CD4-positive, alpha-beta T cell (primary cell): Measurements from ENCODE around the gene ST3GAL3. TPM values are rescaled to one million over a fixed set of nuclear protein-coding genes. Genes with fewer than 3 reads are reported as not detected.

Experiments used
- ATAC-seq: fragments of 200-7000 bp; cut with Tn5 transposase; one replicate; pipeline ENCODE4 v1.10.0; 2022; ENCODE audit warnings: mild to moderate bottlenecking; ENCODE audit not compliant: poor library complexity
- CTCF ChIA-PET: fragments of 350-600 bp; sonication (Branson Sonifier 250); formaldehyde crosslinking; loops from one replicate; lab custom pipeline; 2021; ENCODE audit warnings: antibody characterized with exemption, inconsistent platforms; lab: Charles Lee
- POLR2A ChIA-PET: fragments of 350-600 bp; sonication (Branson Sonifier 250); formaldehyde crosslinking; loops from one replicate; lab custom pipeline; 2021; ENCODE audit warnings: antibody characterized with exemption, inconsistent platforms; lab: Charles Lee
- DNase-seq, 14 experiments: peaks; one replicate each; pipeline ENCODE4 v3.0.0-alpha.2; 2013 to 2020; ENCODE audit warnings: mixed read lengths in 2 of 14
- H3K27ac ChIP-seq, 2 donors: one replicate each; pipeline versions ENCODE4 v1.5.1 to v1.7.0; 2013; ENCODE audit warnings: low read length in 2 of 2, low read depth in 1 of 2, mild to moderate bottlenecking in 1 of 2
- H3K27me3 ChIP-seq, 2 experiments: 1 replicate in 1 of 2; 2 replicates in 1 of 2; pipeline versions ENCODE4 v1.6.1 to v1.7.0; 2013; ENCODE audit warnings: low read length in 2 of 2, control low read depth in 1 of 2, mild to moderate bottlenecking in 1 of 2, moderate library complexity in 1 of 2; ENCODE audit not compliant: insufficient read depth in 2 of 2, control insufficient read depth in 1 of 2
- H3K36me3 ChIP-seq: one replicate; pipeline ENCODE4 v1.6.1; 2013; ENCODE audit warnings: low read length, control low read depth; ENCODE audit not compliant: insufficient read depth
- H3K4me1 ChIP-seq: one replicate; pipeline ENCODE4 v1.6.1; 2013; ENCODE audit warnings: low read length, control low read depth; ENCODE audit not compliant: insufficient read depth
- H3K4me3 ChIP-seq: one replicate; pipeline ENCODE4 v1.5.1; 2013; ENCODE audit warnings: mild to moderate bottlenecking, low read length, moderate library complexity
- H3K9me3 ChIP-seq, 2 experiments: 1 replicate in 1 of 2; 2 replicates in 1 of 2; pipeline versions ENCODE4 v1.6.1 to v1.7.0; 2013; ENCODE audit warnings: low read length in 2 of 2, mild to moderate bottlenecking in 2 of 2, control low read depth in 1 of 2, moderate library complexity in 1 of 2; ENCODE audit not compliant: control insufficient read depth in 1 of 2, insufficient read depth in 1 of 2
- H3K27ac Mint-ChIP-seq: one replicate; pipeline ENCODE4 v1.8.0; 2020; ENCODE audit warnings: mixed read lengths
- H3K27me3 Mint-ChIP-seq: one replicate; pipeline ENCODE4 v1.8.0; 2021; ENCODE audit warnings: mixed read lengths
- H3K36me3 Mint-ChIP-seq: one replicate; pipeline ENCODE4 v1.8.0; 2021; ENCODE audit warnings: low read depth, mixed read lengths
- H3K4me1 Mint-ChIP-seq: one replicate; pipeline ENCODE4 v1.8.0; 2021; ENCODE audit warnings: low read depth, mixed read lengths
- H3K4me3 Mint-ChIP-seq: one replicate; pipeline ENCODE4 v1.8.0; 2020; ENCODE audit warnings: mild to moderate bottlenecking, mixed read lengths
- H3K9me3 Mint-ChIP-seq: one replicate; pipeline ENCODE4 v1.8.0; 2020; ENCODE audit warnings: mixed read lengths
- intact Hi-C, 2 experiments: fragments of 100-400 bp; cut with DNase I in 1 of 2; cut with micrococcal nuclease in 1 of 2; formaldehyde crosslinking; loops; one replicate each; pipeline versions ENCODE4 v1.15.1 to v1.9.0; 2023 to 2025; cut with DNase I, micrococcal nuclease
- total RNA-seq, 174 experiments: library from RNA in 2 of 174; stranded (reverse) in 2 of 174; gene quantifications; one replicate each; pipeline ENCODE4 v1.2.3 and lab custom pipeline; 2021 to 2026
- TF ChIP-seq, protein P1 (sequence below): fragments of 200-600 bp; IDR thresholded peaks from one replicate; pipeline ENCODE4 v1.8.0; 2022; ENCODE audit warnings: antibody characterized with exemption, mild to moderate bottlenecking

Gene ST3GAL3
- total RNA-seq, 2 experiments from 2014 or later = 17.6 to 20.5 TPM

- CTCF ChIA-PET = no interaction called here
- Mint-ChIP-seq H3K27me3 (no peaks in the 10 kb centered on the region), H3K27ac (no peak overlapping the region), H3K9me3 (no peaks in the 10 kb centered on the region), H3K36me3 (peaks cover 29% of the 10 kb centered on the region), H3K4me3 (no peak overlapping the region), H3K4me1 (peaks cover 72% of the 10 kb centered on the region)
- Histone ChIP-seq H3K4me1 (peaks cover 26% of the 10 kb centered on the region), H3K36me3 (peaks cover 12% of the 10 kb centered on the region), H3K27ac (no peak overlapping the region), H3K9me3 (no peaks in the 10 kb centered on the region), H3K4me3 (no peak overlapping the region), H3K27me3 (no peaks in the 10 kb centered on the region)
- intact Hi-C loops = no loop called here
- DNase-seq (no peak), ATAC-seq (no peak)
- POLR2A ChIA-PET = no interaction called here
- TF ChIP-seq, protein P1, sequence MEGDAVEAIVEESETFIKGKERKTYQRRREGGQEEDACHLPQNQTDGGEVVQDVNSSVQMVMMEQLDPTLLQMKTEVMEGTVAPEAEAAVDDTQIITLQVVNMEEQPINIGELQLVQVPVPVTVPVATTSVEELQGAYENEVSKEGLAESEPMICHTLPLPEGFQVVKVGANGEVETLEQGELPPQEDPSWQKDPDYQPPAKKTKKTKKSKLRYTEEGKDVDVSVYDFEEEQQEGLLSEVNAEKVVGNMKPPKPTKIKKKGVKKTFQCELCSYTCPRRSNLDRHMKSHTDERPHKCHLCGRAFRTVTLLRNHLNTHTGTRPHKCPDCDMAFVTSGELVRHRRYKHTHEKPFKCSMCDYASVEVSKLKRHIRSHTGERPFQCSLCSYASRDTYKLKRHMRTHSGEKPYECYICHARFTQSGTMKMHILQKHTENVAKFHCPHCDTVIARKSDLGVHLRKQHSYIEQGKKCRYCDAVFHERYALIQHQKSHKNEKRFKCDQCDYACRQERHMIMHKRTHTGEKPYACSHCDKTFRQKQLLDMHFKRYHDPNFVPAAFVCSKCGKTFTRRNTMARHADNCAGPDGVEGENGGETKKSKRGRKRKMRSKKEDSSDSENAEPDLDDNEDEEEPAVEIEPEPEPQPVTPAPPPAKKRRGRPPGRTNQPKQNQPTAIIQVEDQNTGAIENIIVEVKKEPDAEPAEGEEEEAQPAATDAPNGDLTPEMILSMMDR = no peak
These were observed 127.1 kb downstream of the ST3GAL3 start for GRCh38 chr1:43834280-43835081.

DNA sequence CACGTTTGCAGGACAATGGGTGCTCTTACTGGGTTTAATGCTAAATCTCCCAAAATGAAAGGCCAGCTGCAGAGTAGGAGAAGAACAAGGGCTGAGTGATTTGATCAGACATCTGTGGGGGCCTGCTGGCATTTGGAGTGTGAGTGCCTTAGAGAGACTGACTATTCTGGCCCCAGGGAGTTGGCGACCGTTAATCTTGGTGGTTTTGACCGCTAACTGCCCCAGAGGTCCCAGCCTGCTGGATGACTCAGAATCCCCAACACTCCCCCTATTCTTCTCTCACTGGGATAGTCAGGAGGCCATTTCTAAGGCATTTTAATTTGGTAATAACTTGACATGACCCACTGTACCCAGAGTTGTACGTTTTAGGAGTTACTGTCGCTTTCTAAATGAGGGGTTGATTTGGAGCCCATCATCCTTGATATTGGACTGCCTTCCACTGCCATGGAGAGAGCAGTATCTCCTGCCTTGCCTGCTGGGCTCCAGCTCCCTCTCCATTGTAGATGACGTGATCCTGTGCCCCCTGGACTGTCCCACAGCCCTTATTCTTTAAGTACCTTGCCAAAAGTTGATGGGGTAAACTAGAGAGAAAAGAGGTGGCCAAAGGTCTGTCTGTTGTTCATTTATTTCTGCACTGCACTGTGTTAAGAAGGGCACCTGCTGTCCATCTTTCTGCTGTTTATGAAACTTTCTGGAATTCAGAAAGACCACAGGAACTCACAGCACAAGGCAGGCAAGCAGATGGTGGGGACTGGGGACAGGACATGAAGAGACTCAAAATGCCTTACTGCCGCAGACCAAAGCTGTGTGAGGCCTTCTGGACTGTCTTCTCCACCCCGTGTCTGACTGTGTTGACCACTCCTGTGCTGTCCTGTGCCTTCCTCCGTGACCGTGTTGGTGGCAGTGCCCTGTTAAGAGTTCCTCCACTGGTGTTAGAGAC is 128.0 kb downstream of the ST3GAL3 start:
- CTCF ChIA-PET = no interaction called here
- peaks cover 13% of the 10 kb centered on the region for H3K36me3 ChIP-seq
- Mint-ChIP-seq H3K27ac (peak overlapping the region; percentile 62), H3K4me1 (peaks cover 71% of the 10 kb centered on the region), H3K27me3 (no peaks in the 10 kb centered on the region), H3K4me3 (no peak overlapping the region), H3K9me3 (no peaks in the 10 kb centered on the region), H3K36me3 (peaks cover 37% of the 10 kb centered on the region)
- POLR2A ChIA-PET = no interaction called here
- intact Hi-C loops = no loop called here
- TF ChIP-seq, protein P1 = no peak
- peaks cover 26% of the 10 kb centered on the region for H3K4me1 ChIP-seq
- ATAC-seq (no peak), DNase-seq (no peak)
- no peaks in the 10 kb centered on the region for H3K9me3 ChIP-seq
- no peak overlapping the region for H3K4me3 ChIP-seq
- no peak overlapping the region for H3K27ac ChIP-seq
- H3K27me3 ChIP-seq = no peaks in the 10 kb centered on the region

DNA sequence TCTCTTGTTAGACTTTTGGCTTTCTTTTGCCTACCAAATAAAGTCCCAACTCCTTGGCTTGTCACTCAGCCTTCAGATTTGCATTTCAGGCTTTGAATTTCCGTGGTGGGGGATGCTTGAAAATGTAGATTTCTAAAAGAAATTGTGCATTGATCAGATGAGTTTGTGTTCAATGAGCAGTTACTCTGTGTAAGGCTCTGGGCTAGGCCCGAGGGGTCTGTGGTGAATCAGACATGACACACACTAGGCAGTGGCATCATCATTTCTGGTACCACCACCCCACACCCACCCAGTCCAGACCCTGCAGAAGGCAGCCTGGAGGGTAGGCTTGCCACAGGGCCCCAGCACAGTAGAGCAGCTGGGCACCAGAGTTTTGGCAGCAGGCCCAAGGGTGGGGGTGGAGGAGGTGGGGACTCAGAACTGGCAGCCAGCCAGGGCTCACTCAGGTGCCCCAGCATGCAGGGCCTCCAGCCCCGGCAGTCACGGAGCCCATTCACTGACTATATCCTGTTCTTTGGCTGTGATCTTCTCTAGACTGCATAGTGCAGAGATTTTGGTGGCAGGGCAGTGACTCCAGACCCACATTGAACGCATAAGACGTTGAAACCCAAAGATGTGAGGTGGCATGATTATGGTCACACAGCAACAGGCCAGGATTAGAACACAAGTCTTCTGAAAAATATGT is 129.1 kb downstream of the ST3GAL3 start:
- Mint-ChIP-seq H3K4me3 (no peak overlapping the region), H3K27ac (peak overlapping the region; percentile 62)

More for the DNA sequence above, 129.1 kb downstream of the ST3GAL3 start:
- H3K36me3 Mint-ChIP-seq = peaks cover 47% of the 10 kb centered on the region
- no peaks in the 10 kb centered on the region for H3K27me3 Mint-ChIP-seq
- POLR2A ChIA-PET = interaction anchor here (0.5 kb wide), 1 partner anchor 73 kb away, joined by 3 read pairs; no protein-coding TSS in a partner anchor
- intact Hi-C loops = no loop called here
- no peak overlapping the region for H3K4me3 ChIP-seq
- H3K36me3 ChIP-seq = peaks cover 21% of the 10 kb centered on the region
- TF ChIP-seq, protein P1 = no peak
- peak; percentile 89 for ATAC-seq
- peaks cover 0 to 7% of the 10 kb centered on the region in 2 experiments for H3K9me3 ChIP-seq
- H3K4me1 ChIP-seq = peaks cover 26% of the 10 kb centered on the region
- peaks cover 61% of the 10 kb centered on the region for H3K4me1 Mint-ChIP-seq
- CTCF ChIA-PET = no interaction called here
- no peak overlapping the region for H3K27ac ChIP-seq
- no peaks in the 10 kb centered on the region for H3K27me3 ChIP-seq
- DNase-seq = peak; percentile 50 to 80 (median 69)
- H3K9me3 Mint-ChIP-seq = no peaks in the 10 kb centered on the region
